Endothelial cell of umbilical vein (primary cell): ENCODE measurements around the gene PXMP2.

ENCODE experiments used
- EZH2 ChIP-seq: IDR thresholded peaks from 2 replicates; pipeline ENCODE4 v1.6.1; 2012; ENCODE audit warnings: borderline replicate concordance, low read depth, mild to moderate bottlenecking, moderate library complexity, low read length, inconsistent platforms; ENCODE audit not compliant: severe bottlenecking
- JUN ChIP-seq: IDR thresholded peaks from 2 replicates; pipeline ENCODE4 v1.6.1; 2011; ENCODE audit warnings: borderline replicate concordance, low read depth; ENCODE audit not compliant: insufficient read length, insufficient read depth
- MYC ChIP-seq: IDR thresholded peaks from one replicate; pipeline ENCODE4 v1.6.1; 2011; ENCODE audit warnings: mild to moderate bottlenecking, low read depth, low read length
- POLR2A ChIP-seq: IDR thresholded peaks from 2 replicates; pipeline ENCODE4 v1.6.1; 2012; ENCODE audit warnings: low read depth, mild to moderate bottlenecking, control low read depth, low read length
- POLR2AphosphoS5 ChIP-seq: IDR thresholded peaks from 2 replicates; pipeline ENCODE4 v1.6.1; 2012; ENCODE audit warnings: low read depth, mild to moderate bottlenecking, control low read depth, low read length, moderate library complexity; ENCODE audit not compliant: insufficient read depth
- TF ChIP-seq, protein P1 (sequence below), 2 donors: IDR thresholded peaks; 1 replicate in 1 of 2; 2 replicates in 1 of 2; pipeline ENCODE4 v1.5.1; 2011; ENCODE audit warnings: low read length in 2 of 2, mild to moderate bottlenecking in 2 of 2, moderate library complexity in 2 of 2, control low read depth in 1 of 2, inconsistent platforms in 1 of 2, low read depth in 1 of 2; ENCODE audit not compliant: insufficient read depth in 1 of 2; ENCODE audit errors: extremely low read depth in 1 of 2

- TF ChIP-seq, protein P1, sequence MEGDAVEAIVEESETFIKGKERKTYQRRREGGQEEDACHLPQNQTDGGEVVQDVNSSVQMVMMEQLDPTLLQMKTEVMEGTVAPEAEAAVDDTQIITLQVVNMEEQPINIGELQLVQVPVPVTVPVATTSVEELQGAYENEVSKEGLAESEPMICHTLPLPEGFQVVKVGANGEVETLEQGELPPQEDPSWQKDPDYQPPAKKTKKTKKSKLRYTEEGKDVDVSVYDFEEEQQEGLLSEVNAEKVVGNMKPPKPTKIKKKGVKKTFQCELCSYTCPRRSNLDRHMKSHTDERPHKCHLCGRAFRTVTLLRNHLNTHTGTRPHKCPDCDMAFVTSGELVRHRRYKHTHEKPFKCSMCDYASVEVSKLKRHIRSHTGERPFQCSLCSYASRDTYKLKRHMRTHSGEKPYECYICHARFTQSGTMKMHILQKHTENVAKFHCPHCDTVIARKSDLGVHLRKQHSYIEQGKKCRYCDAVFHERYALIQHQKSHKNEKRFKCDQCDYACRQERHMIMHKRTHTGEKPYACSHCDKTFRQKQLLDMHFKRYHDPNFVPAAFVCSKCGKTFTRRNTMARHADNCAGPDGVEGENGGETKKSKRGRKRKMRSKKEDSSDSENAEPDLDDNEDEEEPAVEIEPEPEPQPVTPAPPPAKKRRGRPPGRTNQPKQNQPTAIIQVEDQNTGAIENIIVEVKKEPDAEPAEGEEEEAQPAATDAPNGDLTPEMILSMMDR (IDR thresholded peaks at IDR 0.05; ENCODE audit: extremely low read depth in 1 of 2, insufficient read depth in 1 of 2, low read depth in 1 of 2, low read length in 2 of 2): no peak
- TF ChIP-seq MYC: no peak
- no peak for TF ChIP-seq POLR2A
- no peak for TF ChIP-seq POLR2AphosphoS5
- TF ChIP-seq JUN: no peak
- no peak for TF ChIP-seq EZH2
Observed at GRCh38 chr12:132740652-132741051, 53.3 kb downstream of the PXMP2 start.
